ENCODE data around the gene LTBP2. TPM values are rescaled to one million over a fixed set of nuclear protein-coding genes. Genes with fewer than 3 reads are reported as not detected.

The LTBP2 gene
- total RNA-seq, 4 donors from 2014 or later: 19.8 to 51.9 (median 28.8) TPM

GRCh38 chr14:74502236-74503019 lies 109.6 kb downstream of the LTBP2 start:
- no peaks in the 10 kb centered on the region for H3K27me3 ChIP-seq
- H3K4me3 ChIP-seq: no peak overlapping the region
- H3K4me1 ChIP-seq: no peaks in the 10 kb centered on the region
- DNase-seq (no peak), ATAC-seq (no peak)
- H3K9me3 ChIP-seq: no peaks in the 10 kb centered on the region
- TF ChIP-seq CTCF (IDR thresholded peaks at IDR 0.05 in 4 of 5, conservative IDR thresholded peaks at IDR 0.05 in 1 of 5): no peak
- no peak for TF ChIP-seq POLR2A (IDR thresholded peaks at IDR 0.05)
- intact Hi-C loops (cut with DNase I; ENCODE audit: low total_unique reads) (no loop called here), in situ Hi-C loops (cut with MboI; ENCODE audit: low sequenced_read_pairs in 4 of 4) (no loop called here)
- H3K27ac ChIP-seq: no peak overlapping the region
- H3K36me3 ChIP-seq: no peaks in the 10 kb centered on the region

GRCh38 chr14:74501691-74502090 lies 110.3 kb downstream of the LTBP2 start:
- Histone ChIP-seq H3K27me3 (no peaks in the 10 kb centered on the region), H3K27ac (no peak overlapping the region), H3K9me3 (no peaks in the 10 kb centered on the region), H3K36me3 (no peaks in the 10 kb centered on the region), H3K4me1 (no peaks in the 10 kb centered on the region), H3K4me3 (no peak overlapping the region)
- intact Hi-C loops (cut with DNase I; ENCODE audit: low total_unique reads) (loop anchor here (1.0 kb wide), 1 partner anchor 111 kb away; the partner anchor contains the start of gene LTBP2), in situ Hi-C loops (cut with MboI; ENCODE audit: low sequenced_read_pairs in 4 of 4) (no loop called here)
- no peak for TF ChIP-seq CTCF (IDR thresholded peaks at IDR 0.05 in 4 of 5, conservative IDR thresholded peaks at IDR 0.05 in 1 of 5)
- no peak for TF ChIP-seq POLR2A (IDR thresholded peaks at IDR 0.05)
- ATAC-seq (no peak), DNase-seq (no peak)

GRCh38 chr14:74501135-74501614 lies 110.9 kb downstream of the LTBP2 start:
- peak; percentile 38 to 43 for ATAC-seq
- peak in 1 of 2 donors; percentile 48 for DNase-seq
- no peaks in the 10 kb centered on the region for H3K27me3 ChIP-seq
- no peaks in the 10 kb centered on the region for H3K4me1 ChIP-seq
- H3K9me3 ChIP-seq: no peaks in the 10 kb centered on the region
- no peak overlapping the region for H3K27ac ChIP-seq
- intact Hi-C loops (cut with DNase I; ENCODE audit: low total_unique reads): loop anchor here (1.0 kb wide), 1 partner anchor 111 kb away; the partner anchor contains the start of gene LTBP2
- in situ Hi-C loops (cut with MboI; ENCODE audit: low sequenced_read_pairs in 4 of 4): no loop called here
- H3K4me3 ChIP-seq: no peak overlapping the region
- peaks cover 0 to 2% of the 10 kb centered on the region in 2 donors for H3K36me3 ChIP-seq
- peak in 4 of 5 experiments; percentile 20 to 47 (median 36) for TF ChIP-seq CTCF (IDR thresholded peaks at IDR 0.05 in 4 of 5, conservative IDR thresholded peaks at IDR 0.05 in 1 of 5)
- no peak for TF ChIP-seq POLR2A (IDR thresholded peaks at IDR 0.05)

- ATAC-seq: no peak
- H3K36me3 ChIP-seq: peaks cover 0 to 8% of the 10 kb centered on the region in 2 donors
- in situ Hi-C loops (cut with MboI; ENCODE audit: low sequenced_read_pairs in 4 of 4): no loop called here
Observed at GRCh38 chr14:74500417-74501134, 111.5 kb downstream of the LTBP2 start.

More at GRCh38 chr14:74500417-74501134, 111.5 kb downstream of the LTBP2 start:
- no peaks in the 10 kb centered on the region for H3K9me3 ChIP-seq
- no peak overlapping the region for H3K27ac ChIP-seq
- no peak for DNase-seq
- H3K27me3 ChIP-seq: no peaks in the 10 kb centered on the region
- TF ChIP-seq POLR2A (IDR thresholded peaks at IDR 0.05) (no peak), CTCF (IDR thresholded peaks at IDR 0.05 in 4 of 5, conservative IDR thresholded peaks at IDR 0.05 in 1 of 5) (no peak)
- no peak overlapping the region for H3K4me3 ChIP-seq
- H3K4me1 ChIP-seq: no peaks in the 10 kb centered on the region
- intact Hi-C loops (cut with DNase I; ENCODE audit: low total_unique reads): loop anchor here (1.0 kb wide), 1 partner anchor 112 kb away; the partner anchor contains the start of gene LTBP2
